Measurements from ENCODE around the gene PFDN2.

The PFDN2 gene

DNA sequence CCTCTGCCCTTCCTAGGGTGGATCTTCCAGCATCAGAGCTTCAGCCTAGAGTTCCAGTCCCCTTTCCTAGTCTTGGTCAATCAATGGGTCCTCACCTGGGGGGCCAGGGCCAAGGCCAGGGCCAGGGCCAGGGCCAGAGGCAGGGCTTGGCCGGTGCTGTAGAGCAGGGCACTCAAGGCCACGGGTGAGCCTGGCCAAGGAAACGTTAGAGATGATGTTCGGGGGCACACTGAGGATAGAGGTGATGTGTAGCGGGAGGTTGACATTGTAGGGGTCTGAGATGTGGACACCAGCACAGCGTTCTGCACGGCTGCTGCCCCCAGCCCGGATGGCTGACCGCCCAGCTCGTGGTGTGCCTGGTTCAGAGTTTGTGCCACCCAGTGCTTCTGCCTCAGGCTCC is 66.6 kb downstream of the PFDN2 start:
- DNase-seq (ENCODE audit: low read depth): no peak

Data from activated T-helper 9 cell treated with anti-CD3 and anti-CD28 coated beads, Interleukin-2, amount 50 U/mL, for 16 hours (primary cell).